Stimulated activated CD4-positive, alpha-beta T cell treated with anti-CD3 and anti-CD28 coated beads, TNF-alpha, amount 100 ng/mL, for 4 hours (primary cell): ENCODE results near the gene SLC2A9.
"Not testable (repeated sequence)": the region's sequence is repeated elsewhere in the genome, so short reads cannot be mapped to it uniquely, and the experiment has no call there.

ENCODE experiments used
- DNase-seq, 3 experiments: peaks; one replicate each; pipeline ENCODE4 v3.0.0-alpha.2; 2020; ENCODE audit warnings: low read depth in 3 of 3

The SLC2A9 gene

DNA sequence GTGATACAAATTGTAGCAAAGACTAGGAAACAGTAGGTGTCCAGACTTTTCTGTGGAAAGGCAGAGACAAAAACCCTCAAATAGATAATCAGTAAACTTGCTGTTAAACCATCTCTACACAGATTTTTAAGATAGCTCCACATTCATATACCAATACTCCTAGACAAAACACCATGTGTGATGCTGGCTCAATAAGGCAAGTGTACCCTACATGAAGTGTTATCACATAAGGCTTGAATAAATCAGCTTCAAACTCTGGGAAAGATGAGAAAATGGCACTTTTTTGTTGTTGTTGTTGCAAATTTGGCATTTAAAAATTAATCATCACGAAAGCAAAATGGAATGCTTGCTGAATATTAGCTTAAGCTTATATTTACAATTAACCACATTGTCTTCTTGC is 194.7 kb downstream of the SLC2A9 start:
- no peak for DNase-seq

DNA sequence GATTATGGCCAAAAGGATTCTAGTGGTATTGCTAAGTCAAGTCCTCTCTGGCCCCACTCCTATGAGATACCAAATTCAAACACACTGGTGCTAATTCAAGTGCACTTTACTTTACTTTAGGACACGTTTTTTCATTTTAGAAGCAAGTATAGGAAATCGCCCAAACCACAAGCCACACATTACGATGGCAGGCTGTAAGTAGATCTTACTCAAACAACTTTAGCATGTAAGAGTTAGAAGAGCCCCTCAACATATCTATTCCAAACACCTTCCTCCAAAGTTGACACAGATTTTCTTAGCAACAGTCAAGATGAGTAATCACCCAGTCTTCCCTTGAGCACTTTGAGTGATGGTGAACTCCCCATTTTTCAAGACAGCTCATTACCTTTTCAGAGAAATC is 196.2 kb downstream of the SLC2A9 start:
- DNase-seq = no peak

DNA sequence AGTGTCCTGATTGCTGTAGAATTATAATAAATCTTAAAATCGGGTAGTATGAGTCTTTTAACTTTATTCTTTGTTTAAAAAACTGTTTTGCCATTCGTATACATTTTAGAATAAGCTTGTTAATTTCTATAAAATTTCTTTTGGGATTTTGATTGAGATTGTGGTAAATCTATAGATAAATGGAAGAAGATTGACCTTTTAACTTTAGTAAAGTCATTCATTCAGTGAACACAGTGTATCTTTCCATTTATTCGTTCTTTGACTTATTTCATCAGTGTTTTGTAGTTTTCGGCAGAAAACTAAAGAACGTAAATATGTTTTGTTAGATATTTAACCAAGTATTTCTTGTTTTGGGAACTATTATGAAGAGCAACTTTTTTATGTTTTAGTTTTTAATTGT is 201.0 kb downstream of the SLC2A9 start:
- no peak for DNase-seq

DNA sequence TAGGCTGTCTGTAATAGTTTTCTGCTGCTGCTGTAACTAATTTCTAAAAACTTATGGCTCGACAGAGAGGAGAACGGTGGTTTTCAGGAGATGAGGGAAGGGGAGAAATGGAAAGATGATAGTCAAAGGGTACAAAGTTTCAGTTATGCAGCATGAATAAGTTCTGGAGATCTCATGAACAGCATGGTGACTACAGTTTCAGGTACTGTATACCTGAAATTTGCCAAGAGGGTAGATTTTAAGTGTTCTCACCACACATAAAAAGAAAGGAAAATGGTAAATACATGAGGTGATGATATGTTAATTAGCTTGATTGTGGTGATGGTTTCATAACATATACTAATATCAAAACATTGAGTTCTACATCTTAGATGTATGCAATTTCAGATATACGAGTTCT is 205.0 kb downstream of the SLC2A9 start:
- DNase-seq = no peak

DNA sequence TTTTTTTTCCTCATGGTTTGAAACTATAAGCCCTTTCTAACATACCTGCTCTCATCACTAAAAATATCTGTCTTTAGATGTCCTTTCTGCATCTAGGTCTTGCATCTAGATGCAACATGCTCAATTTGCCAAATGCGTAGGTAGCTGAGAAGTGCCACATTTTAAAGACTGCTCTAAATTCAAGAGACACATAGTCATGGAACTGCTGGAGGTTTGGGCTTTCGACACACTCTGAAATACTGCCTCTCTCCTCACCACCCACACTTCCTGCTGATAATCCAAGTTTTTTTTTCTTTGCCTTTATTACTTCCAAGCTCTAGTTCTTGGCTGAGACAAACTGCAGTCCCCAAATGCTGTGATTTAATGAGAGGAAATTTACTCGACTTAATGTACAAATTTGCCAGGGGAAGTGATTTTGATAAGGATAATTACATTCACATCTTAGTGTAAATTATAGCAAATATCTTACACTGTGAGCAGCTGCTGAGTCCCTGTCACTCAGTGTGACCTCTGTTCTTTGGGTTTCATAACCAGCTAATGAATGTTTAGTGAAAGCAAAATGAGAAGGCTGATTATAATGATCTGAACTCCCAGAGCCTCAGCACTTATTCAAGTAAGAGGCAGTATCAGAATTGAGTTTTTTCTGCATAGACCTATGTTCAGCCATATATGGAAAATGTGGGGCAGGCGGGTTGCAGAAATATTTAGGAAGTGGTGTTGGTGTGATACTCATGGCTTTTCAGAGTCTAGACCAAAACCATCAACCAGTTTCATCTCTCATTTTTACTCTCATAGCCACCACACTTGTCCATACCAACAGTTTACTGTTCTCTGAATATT is 208.6 kb downstream of the SLC2A9 start:
- DNase-seq = no peak

DNA sequence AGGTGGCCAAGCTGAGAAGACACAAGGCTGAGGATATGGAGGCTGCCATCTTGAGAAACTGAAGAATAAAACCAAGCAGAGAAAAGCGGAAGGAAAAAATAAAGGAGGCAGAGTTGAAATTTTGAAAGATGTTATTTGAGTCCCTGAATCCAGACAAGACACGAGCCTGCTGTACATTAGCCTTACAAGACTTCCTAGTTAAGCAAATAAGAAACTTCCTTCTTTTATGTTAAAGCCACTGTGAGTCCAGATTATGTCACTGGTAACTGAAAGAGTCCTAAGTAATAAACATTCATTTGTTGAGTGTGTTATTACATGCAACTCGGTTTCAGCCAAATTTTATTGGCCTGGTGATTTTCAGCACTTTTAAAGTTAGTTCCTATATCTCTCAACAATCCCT is 209.5 kb downstream of the SLC2A9 start:
- DNase-seq = no peak

DNA sequence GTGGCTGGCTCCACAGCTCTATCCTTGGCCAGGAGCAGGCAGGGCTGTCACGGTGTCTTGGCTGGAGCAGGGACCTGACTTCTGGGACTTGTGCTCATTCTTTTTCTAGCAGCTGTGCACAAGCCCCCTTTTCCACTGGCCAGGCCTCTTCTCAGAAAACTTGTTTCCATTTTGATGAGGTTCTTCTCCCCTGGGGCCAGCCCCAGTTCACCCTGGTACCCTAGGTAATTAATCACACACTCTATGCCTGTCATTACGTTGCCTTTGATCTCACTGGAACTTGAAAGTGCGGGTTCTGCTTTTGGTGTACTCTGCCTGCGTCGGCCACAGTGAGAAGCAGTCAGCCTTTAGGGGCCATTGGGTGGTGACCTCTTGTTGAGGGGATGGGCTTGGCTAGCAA is 213.2 kb downstream of the SLC2A9 start:
- DNase-seq = no peak

DNA sequence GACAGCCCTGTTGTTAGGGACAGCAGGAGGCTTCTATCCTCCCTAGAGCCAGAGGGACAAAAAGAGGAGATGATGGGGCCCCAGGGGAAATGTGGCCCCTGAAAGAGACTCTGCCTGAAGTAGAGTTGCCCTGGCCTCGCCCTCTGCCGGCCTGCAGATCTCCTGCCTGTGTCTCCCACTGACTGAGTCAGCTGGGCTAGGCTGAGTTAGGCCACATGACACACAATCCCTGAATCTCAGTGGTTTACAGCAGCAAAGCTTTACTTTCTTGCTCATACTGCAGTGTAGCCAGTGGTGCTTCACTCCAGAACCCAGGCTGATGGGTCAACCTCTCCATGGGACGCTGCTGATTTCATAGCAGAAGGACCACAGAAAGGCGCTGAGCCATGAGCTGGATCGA is 216.4 kb downstream of the SLC2A9 start:
- DNase-seq = no peak

DNA sequence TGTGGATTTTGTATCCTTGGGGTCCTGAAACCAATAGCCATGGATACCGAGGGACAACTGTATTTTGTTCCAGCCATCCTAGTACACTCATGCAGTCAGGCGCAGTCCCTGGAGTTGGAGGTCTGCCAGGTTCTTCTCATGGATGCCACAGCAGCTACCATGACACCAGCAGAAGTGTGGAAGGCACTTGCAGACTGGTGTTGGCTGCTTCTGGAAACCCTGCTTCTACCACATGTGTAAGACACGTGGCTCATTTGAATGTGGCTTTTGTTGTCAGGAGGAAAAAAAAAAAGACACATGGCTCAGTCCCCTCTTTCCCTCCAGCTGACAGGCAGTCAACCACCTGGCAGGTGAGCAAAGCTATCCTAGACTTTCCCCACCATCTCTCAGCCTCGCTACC is 220.4 kb downstream of the SLC2A9 start:
- DNase-seq = no peak

DNA sequence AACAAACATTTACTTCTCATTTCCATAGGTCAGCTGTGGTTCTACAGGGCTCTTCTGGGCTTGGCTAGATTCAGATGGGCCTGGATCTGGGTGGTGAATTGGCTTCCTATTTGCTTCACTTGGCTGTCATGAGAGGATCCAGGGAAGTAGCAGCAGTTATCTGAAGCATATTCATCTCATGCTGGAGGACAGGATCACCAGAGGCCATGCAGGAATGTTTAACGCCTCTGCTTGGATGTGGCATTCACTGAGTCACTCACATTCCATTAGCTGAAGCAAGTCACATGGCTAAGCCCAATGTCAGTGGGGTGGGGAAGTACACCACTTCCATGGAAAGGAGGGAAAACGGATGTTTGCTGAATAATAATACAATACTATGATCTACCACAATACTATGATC is 224.7 kb downstream of the SLC2A9 start:
- DNase-seq = not testable (repeated sequence)

DNA sequence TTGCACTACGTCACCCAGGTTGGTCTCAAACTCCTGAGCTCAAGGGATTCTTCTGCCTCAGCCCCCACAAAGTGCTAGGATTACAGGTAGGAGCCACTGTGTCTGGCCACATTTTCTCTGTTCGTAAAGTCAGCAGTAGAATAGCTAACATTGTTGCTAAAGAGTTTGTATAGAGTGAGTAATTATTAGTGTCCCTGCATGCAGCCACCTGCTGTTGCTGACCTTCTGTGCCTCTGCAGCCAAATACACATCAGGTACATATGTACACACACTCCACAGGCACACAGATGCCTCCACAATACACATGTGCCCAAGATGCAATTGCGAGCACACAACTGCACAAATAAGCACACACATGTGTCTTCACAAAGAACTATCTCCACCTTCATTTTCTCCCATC is 228.9 kb downstream of the SLC2A9 start:
- no peak for DNase-seq

DNA sequence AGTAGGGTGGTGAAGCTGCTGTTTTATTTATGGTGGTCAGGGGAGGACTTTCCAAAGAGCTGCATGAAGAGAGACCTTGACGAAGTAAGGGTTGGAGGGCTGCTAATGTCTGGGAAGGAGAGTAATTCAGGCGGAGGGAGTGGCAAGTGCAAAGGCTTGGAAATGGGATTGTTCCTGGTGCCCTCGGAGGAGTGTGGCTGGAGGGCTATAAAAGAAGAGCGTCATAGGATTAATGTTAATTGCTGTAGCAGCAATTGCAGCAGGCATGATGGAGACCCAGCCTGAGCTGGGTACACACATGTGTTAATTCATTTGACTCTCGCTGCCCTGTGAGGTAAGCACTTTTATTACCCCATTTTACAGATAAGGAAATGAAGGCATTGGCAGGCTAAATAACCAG is 235.4 kb downstream of the SLC2A9 start:
- DNase-seq = not testable (repeated sequence)

DNA sequence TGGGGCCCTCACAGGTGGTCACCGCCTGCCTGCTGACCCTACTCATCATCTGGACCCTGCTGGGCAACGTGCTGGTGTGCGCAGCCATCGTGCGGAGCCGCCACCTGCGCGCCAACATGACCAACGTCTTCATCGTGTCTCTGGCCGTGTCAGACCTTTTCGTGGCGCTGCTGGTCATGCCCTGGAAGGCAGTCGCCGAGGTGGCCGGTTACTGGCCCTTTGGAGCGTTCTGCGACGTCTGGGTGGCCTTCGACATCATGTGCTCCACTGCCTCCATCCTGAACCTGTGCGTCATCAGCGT is 239.2 kb downstream of the SLC2A9 start:
- DNase-seq = no peak

DNA sequence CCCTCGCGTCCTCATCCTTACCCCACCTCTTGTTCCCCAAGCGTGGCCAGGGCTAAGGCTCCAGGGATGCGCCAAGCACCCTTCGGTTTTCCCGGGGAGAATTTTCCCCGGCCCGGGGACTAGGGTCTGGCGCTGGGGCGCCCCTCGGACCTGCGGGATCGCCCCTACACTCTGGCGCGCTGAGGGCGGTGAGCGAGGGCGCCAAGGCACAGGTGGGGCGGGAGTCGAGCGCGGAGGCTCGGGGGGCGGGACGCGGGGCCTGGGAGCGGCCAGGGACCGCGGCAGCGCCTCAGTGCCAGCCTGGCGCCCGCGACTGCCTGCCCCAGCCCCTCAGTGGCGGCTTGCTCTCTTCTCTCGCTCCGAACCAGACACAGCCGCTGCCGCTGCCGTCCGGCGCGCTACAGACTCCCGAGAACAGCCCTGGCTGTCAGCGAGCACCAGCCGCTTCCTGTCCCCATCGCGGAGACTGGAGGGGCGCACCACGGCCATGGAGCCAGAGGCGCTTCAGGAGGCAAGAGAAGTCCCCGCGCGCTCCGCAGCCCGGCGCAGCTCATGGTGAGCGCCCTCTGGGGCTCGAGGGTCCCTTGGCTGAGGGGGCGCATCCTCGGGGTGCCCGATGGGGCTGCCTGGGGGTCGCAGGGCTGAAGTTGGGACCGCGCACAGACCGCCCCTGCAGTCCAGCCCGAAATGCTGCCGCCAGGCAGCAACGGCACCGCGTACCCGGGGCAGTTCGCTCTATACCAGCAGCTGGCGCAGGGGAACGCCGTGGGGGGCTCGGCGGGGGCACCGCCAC is 239.8 kb downstream of the SLC2A9 start, which contains the start of gene DRD5:
Gene DRD5 (plus strand): TSS at position 292 of the 793 bp plus-strand sequence. CDS start 396 bp downstream, at position 688.
- no peak for DNase-seq
